Midbrain (tissue), 1 donor: ENCODE data around the gene NACC1.
"Not testable (repeated sequence)": the region's sequence is repeated elsewhere in the genome, so short reads cannot be mapped to it uniquely, and the experiment has no call there.

Source experiments
- DNase-seq: peaks from one replicate; lab custom pipeline; 2025; lab: John Stamatoyannopoulos, UW

The NACC1 gene

GRCh38 chr19:13146763-13147563 is 28.9 kb downstream of the NACC1 start:
- DNase-seq: no peak

- not testable (repeated sequence) for DNase-seq
Measured at GRCh38 chr19:13149173-13149627, 31.1 kb downstream of the NACC1 start.

GRCh38 chr19:13149628-13150186 is 31.6 kb downstream of the NACC1 start:
- DNase-seq: no peak

- DNase-seq: peak; percentile 97
Measured at GRCh38 chr19:13150187-13150930, 32.3 kb downstream of the NACC1 start, which contains the start of the genes IER2 and STX10. TSS of gene IER2 (plus strand) at chr19:13150411. CDS start at chr19:13153187, 2,776 bp downstream. TSS of gene STX10 (minus strand) at chr19:13150375. CDS start at chr19:13150173, 202 bp downstream.

- DNase-seq: no peak
Measured at GRCh38 chr19:13150931-13151604, 33.0 kb downstream of the NACC1 start.

GRCh38 chr19:13151605-13152355 is 33.7 kb downstream of the NACC1 start:
- DNase-seq: peak; percentile 98

- DNase-seq: no peak
Measured at GRCh38 chr19:13152356-13152973, 34.4 kb downstream of the NACC1 start.

- peak; percentile 96 for DNase-seq
Measured at GRCh38 chr19:13152974-13153568, 35.0 kb downstream of the NACC1 start.

GRCh38 chr19:13153569-13154240 is 35.6 kb downstream of the NACC1 start:
- DNase-seq: no peak

- DNase-seq: no peak
Measured at GRCh38 chr19:13154241-13154778, 36.2 kb downstream of the NACC1 start.

GRCh38 chr19:13154911-13155471 is 36.9 kb downstream of the NACC1 start:
- no peak for DNase-seq

- no peak for DNase-seq
Measured at GRCh38 chr19:13155472-13156359, 37.7 kb downstream of the NACC1 start.

- no peak for DNase-seq
Measured at GRCh38 chr19:13159713-13160112, 41.6 kb downstream of the NACC1 start.

GRCh38 chr19:13160557-13160956 is 42.5 kb downstream of the NACC1 start:
- no peak for DNase-seq

- DNase-seq: peak; percentile 82
Measured at GRCh38 chr19:13162724-13163608, 44.9 kb downstream of the NACC1 start.

GRCh38 chr19:13163609-13164342 is 45.7 kb downstream of the NACC1 start:
- no peak for DNase-seq
